ENCODE measurements around the gene DNAJA3.

DNAJA3 gene

DNA sequence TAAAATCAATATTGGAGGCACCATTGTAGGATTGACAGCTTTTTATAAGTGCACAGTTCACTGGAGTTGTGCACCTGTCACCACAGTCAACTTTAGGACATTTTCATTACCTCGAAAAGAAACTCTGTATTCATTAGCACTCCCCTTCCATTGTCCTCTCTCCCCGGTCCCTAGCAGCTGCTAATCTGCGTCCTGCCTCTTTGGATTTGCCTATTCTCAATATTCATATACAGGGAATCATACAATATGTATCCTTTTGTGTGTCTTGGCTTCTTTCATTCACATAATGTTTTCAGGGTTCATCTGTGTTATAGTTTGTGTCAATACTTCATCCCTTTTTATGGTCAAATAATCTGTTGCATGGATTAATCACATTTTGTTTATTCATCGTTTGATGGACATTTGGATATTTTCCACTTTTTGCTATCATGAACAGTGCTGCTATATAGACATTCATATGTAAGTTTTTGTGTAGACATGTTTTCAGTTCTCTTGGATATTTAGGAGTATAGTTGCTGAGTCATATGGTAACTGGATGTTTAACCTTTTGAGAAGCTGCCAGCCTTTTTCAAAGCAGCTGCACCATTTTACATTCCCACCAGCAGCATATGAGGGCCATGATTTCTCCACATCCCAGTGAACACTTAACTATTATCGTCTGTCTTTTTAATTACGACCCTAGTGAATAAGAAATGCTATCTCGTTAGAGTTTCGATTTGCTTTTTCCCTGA is 9.8 kb downstream of the DNAJA3 start:
- no peak for DNase-seq (ENCODE audit: low spot score)

- no peak for DNase-seq (ENCODE audit: low spot score)
These were observed 11.7 kb downstream of the DNAJA3 start for GRCh38 chr16:4437366-4437765.

DNA sequence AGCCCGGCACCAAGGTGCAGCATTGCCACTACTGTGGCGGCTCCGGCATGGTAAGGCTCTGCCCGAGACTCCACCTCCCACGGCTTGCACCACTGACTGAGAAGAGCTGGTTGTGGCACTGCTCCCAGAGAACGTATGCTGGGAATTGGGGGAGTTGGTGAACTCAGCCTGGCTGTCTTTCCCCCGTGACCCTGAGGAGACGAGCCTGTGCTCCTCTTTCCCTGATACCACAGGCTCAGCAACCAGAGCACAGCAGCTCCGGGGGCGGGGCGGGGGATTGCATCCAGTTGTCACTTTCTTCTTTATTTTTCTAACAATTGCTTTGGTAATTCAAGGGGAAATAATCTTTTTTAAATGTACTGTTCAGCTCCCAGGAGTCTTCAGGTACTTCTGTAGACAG is 16.7 kb downstream of the DNAJA3 start:
- DNase-seq (ENCODE audit: low spot score): no peak

DNA sequence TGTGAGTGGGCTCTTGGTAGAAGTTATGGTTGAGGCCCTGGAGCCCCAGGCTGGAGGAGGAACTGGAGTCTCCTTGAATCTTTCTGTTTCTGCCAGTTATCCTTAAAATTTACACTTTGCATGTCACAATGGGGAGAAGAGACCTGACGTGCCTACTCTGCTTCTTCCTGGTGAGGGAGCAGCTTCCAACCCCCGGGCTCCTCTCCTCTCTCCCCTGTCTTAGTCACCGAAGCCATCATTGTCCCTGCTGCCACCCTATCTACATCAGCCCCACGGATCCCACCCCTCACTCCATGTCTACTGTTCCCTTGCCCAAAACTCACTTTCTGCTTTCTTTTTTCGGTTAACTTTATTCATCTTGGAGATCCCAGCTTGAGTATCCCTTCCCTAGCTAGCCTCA is 17.6 kb downstream of the DNAJA3 start:
- no peak for DNase-seq (ENCODE audit: low spot score)

DNA sequence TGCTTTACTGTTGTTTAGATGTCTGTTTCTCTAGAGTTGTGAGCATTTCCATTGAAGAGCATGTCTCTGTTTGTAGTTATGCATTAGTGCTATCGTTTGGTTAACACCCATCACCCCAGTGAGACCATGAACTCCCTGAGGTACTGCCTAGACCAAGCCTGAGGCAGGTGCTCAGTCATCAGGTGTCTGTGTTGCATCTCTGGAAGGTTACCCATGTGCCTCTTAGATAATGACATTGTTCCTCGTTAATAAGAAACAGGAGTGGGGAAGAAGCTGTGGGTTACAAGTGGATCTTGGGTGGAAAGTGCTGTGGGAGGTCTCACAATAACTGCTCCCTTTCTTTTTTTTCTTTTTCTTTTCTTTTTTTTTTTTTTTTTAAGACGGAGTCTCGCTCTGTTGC is 18.3 kb downstream of the DNAJA3 start:
- DNase-seq (ENCODE audit: low spot score): no peak

DNA sequence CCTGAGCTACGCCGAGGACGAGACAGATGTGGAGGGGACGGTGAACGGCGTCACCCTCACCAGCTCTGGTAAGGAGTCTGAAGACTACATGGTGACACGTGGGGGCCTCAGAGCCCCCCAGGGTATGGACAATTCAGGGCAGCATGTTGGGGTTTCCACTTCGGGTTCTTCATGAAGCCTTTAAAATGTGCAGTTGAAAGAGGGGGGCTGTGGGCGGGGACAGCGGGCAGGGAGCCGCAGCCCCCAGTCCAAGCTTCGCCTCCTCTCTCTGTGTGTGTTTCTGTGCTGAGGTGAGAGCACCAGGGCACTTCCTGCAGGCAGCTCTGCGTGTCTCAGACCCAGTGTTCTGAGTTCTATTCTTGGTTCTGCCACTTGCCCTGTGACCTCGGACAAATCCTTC is 24.8 kb downstream of the DNAJA3 start:
- DNase-seq (ENCODE audit: low spot score): no peak

DNA sequence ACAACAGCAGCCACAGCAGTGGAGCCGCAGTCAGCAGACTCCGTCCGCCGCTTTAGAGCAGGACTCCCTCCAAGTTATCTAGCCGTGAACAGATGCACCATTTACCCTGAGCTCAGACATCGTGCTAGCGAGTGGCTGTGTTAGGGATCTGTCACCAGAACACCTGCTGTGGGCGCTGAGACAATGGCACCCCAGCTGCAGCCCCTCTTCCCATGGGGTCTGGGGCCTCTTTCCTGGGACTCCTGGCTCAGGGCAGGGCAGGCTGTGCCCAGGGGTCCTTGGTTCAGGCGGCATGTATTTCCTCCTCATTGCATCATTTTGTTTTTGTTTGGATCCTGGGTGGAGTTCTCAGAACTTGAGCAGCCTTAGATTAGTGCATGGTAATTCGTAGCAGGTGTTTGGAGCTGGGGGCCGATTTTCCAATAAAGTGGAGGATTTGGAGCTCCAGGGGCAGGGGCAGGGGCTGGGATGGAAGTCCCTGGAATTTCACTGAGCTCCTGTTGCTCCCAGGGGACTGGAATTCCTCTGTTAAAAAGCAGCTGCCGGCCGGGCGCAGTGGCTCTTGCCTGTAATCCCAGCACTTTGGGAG is 25.4 kb downstream of the DNAJA3 start:
- DNase-seq (ENCODE audit: low spot score): no peak

GRCh38 chr16:4452674-4453073 is 27.0 kb downstream of the DNAJA3 start:
- no peak for DNase-seq (ENCODE audit: low spot score)

GRCh38 chr16:4454623-4455022 is 29.0 kb downstream of the DNAJA3 start:
- no peak for DNase-seq (ENCODE audit: low spot score)

DNA sequence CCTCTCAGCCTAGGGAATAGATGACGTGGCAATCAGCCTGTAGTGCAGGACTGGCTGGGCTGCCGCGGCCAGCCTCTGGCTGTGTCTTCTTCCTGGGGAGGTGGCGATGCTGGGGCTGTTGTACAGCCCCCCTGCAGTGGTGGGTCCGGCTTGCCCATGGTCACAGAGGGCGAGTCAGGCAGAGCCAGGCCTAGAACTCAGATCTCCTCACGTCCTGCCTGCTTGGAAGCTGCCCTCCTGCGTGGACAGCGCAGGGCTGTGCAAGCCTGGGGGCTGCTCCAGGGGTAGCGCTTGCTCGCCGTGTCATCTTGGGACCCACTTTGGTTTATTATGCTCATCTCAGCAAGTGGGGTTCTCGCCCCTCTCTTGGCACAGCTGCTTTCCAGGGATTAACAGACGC is 29.4 kb downstream of the DNAJA3 start:
- no peak for DNase-seq (ENCODE audit: low spot score)

DNA sequence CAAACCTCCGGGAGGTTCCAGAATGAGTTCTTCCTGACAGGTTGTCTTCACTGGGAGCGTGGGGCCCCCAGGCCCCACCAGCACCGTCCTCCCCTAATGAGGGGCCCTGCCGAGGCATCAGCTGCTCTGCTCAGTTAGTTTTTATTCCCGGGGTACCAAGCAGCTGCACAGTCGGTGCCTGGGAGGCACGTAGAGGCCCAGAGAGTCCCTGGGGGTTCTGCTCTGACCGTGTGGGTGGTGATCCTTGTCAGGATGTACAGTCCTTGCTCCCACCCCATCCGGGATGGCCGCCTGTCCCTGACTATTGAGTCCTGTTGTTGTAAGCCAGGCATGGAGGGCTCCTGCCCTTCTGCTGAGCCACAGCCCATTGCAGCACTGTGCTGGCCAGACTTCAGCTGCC is 30.3 kb downstream of the DNAJA3 start:
- no peak for DNase-seq (ENCODE audit: low spot score)

GRCh38 chr16:4460936-4461249 is 35.2 kb downstream of the DNAJA3 start:
- DNase-seq (ENCODE audit: low spot score): no peak

DNA sequence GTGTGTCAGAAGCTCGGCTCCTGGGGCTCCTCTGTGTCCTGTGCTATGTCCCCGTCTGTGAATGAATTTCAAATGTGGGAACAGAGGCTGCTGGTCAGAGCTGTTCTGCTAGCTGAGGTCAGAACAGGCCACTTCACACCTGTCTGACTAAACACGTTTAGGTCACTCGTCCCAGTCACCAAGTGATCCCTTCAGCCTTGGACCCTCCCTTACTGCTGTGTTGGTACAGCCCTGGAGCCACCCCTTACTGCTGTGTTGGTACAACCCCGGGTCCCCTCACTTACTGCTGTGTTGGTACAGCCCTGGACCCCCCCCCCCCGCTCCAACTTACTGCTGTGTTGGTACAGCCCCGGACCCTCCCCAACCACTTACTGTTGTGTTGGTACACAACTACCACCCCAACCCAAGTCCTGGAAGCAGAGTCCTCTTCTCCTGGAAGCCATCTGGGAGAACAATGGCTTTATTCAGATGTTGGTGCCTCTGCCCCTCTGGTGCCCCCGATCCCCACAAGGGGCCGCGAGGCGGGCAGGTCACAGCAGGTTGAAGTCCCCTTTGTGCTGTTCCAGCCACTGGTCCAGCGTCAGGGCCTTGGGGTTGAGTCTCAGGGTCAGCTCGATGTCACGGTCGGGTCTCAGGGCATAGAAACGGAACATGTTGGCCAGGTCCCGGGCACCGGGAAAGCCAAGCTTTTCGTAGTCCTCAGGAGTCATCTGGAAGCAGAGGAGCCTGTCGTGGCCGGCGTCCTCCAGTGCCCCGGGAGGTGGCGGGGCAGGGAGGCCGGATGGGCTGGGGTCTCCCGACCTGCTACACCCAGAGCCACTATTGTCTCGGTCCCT is 35.8 kb downstream of the DNAJA3 start:
- DNase-seq (ENCODE audit: low spot score): no peak

DNA sequence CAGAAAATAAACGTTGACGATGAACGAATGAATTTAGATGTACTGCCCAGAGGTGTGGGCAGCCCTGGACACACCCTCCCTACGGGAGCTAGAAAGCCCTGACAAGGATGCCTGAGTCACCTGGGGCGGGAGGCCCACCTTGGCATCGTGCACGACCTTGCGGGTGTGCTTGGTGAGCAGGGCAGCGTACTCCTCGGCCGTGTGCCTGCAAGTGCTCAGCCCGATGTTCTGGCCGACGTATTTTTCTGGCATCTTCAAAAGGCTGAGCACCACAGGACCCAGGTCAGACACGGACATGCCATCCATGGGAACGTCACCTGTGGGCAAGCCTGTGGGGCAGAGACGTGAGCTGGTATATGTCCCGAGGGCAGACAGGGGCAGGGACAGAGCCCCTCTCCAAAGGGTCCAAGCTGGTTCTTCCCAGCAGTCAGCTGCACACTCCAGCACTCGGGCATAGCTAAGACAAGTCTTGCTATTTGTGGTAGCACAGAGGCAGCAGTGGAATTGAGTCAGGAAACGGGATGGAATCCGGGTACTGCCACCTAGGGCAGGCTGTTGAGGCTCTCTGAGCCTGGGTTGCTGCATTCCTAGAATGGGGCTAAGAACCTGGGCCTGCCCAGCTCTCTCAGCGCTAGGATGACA is 38.0 kb downstream of the DNAJA3 start:
- no peak for DNase-seq (ENCODE audit: low spot score)

- no peak for DNase-seq (ENCODE audit: low spot score)
These were observed 40.5 kb downstream of the DNAJA3 start for GRCh38 chr16:4465977-4466779.

- no peak for DNase-seq (ENCODE audit: low spot score)
These were observed 42.2 kb downstream of the DNAJA3 start for GRCh38 chr16:4467916-4468315.

DNA sequence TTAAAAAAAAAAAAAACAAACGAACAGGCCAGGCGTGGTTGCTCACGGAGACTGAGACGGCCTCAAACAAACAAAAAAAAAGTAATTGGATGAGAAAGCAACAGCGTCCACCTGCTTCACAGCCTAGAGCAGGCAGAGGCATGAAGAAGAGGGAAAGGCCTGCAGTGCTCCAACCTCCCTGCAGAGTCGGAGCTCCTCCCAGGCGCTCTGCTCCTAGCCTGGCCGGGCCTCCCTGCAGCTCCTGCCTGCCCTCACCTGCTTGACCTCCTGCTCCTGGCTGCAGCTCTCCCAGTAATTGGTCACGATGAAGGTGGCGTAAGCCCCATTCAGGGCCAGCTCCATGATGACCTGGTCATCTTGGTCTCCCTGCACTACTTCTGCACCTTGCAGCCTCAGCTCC is 43.3 kb downstream of the DNAJA3 start:
- DNase-seq (ENCODE audit: low spot score): no peak

DNA sequence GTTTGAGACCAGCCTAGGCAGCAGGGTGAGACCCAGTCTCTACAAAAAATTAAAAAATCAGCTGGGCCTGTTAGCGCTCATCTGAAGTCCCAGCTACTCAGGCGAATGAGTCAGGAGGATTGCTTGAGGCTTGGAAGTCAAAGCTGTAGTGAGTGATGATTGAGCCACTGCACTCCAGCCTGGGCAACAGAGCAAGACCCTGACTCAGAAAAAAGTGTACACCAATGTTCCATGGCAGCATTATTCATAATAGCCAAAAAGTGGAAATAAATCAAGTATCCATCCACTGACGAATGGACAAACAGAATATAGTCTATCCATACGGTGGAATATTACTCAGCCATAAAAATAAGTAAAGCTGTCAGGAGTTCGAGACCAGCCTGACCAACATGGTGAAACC is 46.2 kb downstream of the DNAJA3 start:
- DNase-seq (ENCODE audit: low spot score): no peak

DNA sequence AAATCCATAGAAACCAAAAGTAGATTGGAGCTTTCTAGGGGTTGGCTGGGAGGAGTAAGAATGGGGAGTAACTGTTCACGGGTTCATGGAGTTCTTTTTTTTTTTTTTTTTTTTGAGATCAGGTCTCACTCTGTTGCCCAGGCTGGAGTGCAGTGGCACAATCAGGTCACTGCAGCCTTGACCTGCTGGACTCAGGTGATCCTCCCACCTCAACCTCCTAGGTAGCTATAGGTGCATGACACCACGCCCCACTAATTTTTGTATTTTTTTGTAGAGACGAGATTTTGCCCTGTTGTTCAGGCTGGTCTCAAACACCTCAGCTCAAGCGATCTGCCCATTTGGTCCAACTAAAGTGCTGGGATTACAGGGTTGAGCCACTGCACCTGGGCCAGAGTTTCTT is 47.2 kb downstream of the DNAJA3 start:
- DNase-seq (ENCODE audit: low spot score): no peak

DNA sequence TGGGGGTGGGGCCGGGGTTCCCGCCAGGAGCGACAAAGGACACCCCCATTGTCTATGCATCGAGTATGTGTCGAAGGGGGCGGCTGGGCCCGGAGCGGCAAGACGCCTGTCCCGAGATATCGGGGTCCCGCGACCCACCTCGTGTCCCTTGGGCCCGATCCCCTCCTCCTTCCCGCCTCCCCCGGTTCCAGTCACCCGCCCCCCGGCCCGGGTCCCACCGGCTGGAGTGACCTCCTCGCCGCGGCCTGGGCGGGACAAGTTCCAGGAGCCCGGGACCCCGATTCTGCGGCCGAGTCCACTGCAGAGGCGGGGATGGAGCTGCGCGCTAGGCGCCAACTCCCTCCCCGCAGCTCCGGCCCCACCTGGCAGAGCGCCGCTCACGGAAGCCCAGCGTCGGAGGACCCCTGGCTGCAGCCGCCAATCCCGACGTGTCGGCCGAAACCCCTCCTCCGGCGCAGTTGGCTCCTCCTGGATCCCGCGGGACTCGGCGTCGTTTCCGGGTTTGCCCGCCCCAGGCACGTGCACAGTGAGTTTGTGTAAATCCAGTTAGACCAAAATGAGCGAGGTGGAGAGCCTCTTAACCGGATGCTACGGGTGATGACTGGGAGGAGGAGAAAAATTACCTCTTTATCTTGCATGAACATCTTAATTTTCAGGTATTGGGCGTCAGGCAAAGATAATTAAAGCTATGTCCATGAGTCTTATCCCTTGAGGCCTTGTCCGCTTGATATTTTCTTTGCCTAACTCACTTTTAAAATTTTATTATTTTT is 48.7 kb downstream of the DNAJA3 start, which contains the start of gene NMRAL1:
Gene NMRAL1 (minus strand): TSS at position 434 of the 770 bp plus-strand sequence. CDS start 493 bp downstream, outside the sequence.
- peak; percentile 88 for DNase-seq (ENCODE audit: low spot score)
